NCI-H1417 treated with DMSO at 0.1 percent for 48 hours (cell line): ENCODE results near the gene DENND1A.

Source experiments
- DNase-seq: peaks from one replicate; lab custom pipeline; 2025; lab: John Stamatoyannopoulos, UW

DENND1A gene

GRCh38 chr9:123391233-123391632 lies 538.7 kb downstream of the DENND1A start:
- no peak for DNase-seq

GRCh38 chr9:123390337-123391135 lies 539.4 kb downstream of the DENND1A start:
- DNase-seq = no peak

GRCh38 chr9:123389698-123390097 lies 540.2 kb downstream of the DENND1A start:
- DNase-seq = no peak

- no peak for DNase-seq
These were observed 540.9 kb downstream of the DENND1A start for GRCh38 chr9:123389070-123389469.

GRCh38 chr9:123387686-123388085 lies 542.2 kb downstream of the DENND1A start:
- DNase-seq = no peak

- no peak for DNase-seq
These were observed 546.3 kb downstream of the DENND1A start for GRCh38 chr9:123383512-123384170.

- no peak for DNase-seq
These were observed 547.0 kb downstream of the DENND1A start for GRCh38 chr9:123382653-123383511.

- no peak for DNase-seq
These were observed 548.8 kb downstream of the DENND1A start for GRCh38 chr9:123380852-123381705.

- DNase-seq = no peak
These were observed 550.8 kb downstream of the DENND1A start for GRCh38 chr9:123378956-123379660.

GRCh38 chr9:123378025-123378424 lies 551.9 kb downstream of the DENND1A start:
- DNase-seq = no peak

- no peak for DNase-seq
These were observed 552.5 kb downstream of the DENND1A start for GRCh38 chr9:123377211-123377971.

GRCh38 chr9:123376218-123377071 lies 553.5 kb downstream of the DENND1A start:
- DNase-seq = no peak

- DNase-seq = no peak
These were observed 554.3 kb downstream of the DENND1A start for GRCh38 chr9:123375469-123376132.

- DNase-seq = no peak
These were observed 556.0 kb downstream of the DENND1A start for GRCh38 chr9:123373946-123374345.

GRCh38 chr9:123373447-123373923 lies 556.4 kb downstream of the DENND1A start:
- no peak for DNase-seq

GRCh38 chr9:123372766-123373446 lies 557.0 kb downstream of the DENND1A start:
- no peak for DNase-seq

- DNase-seq = no peak
These were observed 557.9 kb downstream of the DENND1A start for GRCh38 chr9:123371805-123372590.
